MM.1S (cell line): Measurements from ENCODE around the gene KCNK7.

Experiments used
- DNase-seq: peaks from one replicate; pipeline ENCODE4 v3.0.0-alpha.2; 2015
- H2AFZ ChIP-seq: fragments of 300-600 bp; sonication (generic); 2 replicates; pipeline ENCODE4 v1.6.0; 2016; ENCODE audit warnings: antibody characterized with exemption, low read length
- H3F3A ChIP-seq: fragments of 300-600 bp; sonication (generic); 2 replicates; pipeline ENCODE4 v1.6.1; 2016; ENCODE audit warnings: mild to moderate bottlenecking, antibody characterized with exemption, low read length, moderate library complexity, mixed read lengths; ENCODE audit not compliant: insufficient read depth
- H3K27ac ChIP-seq: fragments of 300-600 bp; sonication (generic); 2 replicates; pipeline ENCODE4 v1.5.1; 2016; ENCODE audit warnings: mild to moderate bottlenecking, low read length
- H3K27me3 ChIP-seq: fragments of 300-600 bp; sonication (generic); replicated peaks from 2 replicates; pipeline ENCODE4 v1.6.0; 2016; ENCODE audit warnings: low read length; ENCODE audit not compliant: insufficient read depth
- H3K36me3 ChIP-seq: fragments of 300-600 bp; sonication (generic); replicated peaks from 2 replicates; pipeline ENCODE4 v1.6.1; 2016; ENCODE audit warnings: mild to moderate bottlenecking, low read length, mixed read lengths; ENCODE audit not compliant: insufficient read depth
- H3K4me1 ChIP-seq: fragments of 300-600 bp; sonication (generic); 2 replicates; pipeline ENCODE4 v1.6.1; 2016; ENCODE audit warnings: low read length, mixed read lengths
- H3K4me2 ChIP-seq: fragments of 300-600 bp; sonication (generic); 2 replicates; pipeline ENCODE4 v1.6.0; 2016; ENCODE audit warnings: low read depth, low read length
- H3K4me3 ChIP-seq: fragments of 300-600 bp; sonication (generic); 2 replicates; pipeline ENCODE4 v1.5.1; 2016; ENCODE audit warnings: low read length, mixed read lengths
- H3K79me2 ChIP-seq: fragments of 300-600 bp; sonication (generic); 2 replicates; pipeline ENCODE4 v1.6.1; 2016; ENCODE audit warnings: mixed run types, low read length, mixed read lengths
- H3K9ac ChIP-seq: fragments of 300-600 bp; sonication (generic); 2 replicates; pipeline ENCODE4 v1.6.1; 2016; ENCODE audit warnings: low read length, mixed read lengths
- H3K9me2 ChIP-seq: fragments of 300-600 bp; sonication (generic); replicated peaks from 2 replicates; pipeline ENCODE4 v1.6.1; 2016; ENCODE audit warnings: mild to moderate bottlenecking, low read length, mixed read lengths; ENCODE audit not compliant: insufficient read depth
- H3K9me3 ChIP-seq: fragments of 300-600 bp; sonication (generic); replicated peaks from 2 replicates; pipeline ENCODE4 v1.6.1; 2016; ENCODE audit warnings: mild to moderate bottlenecking, low read length, mixed read lengths; ENCODE audit not compliant: insufficient read depth
- H4K20me1 ChIP-seq: fragments of 300-600 bp; sonication (generic); 2 replicates; pipeline ENCODE4 v1.6.1; 2016; ENCODE audit warnings: mild to moderate bottlenecking, low read length, moderate library complexity, mixed read lengths; ENCODE audit not compliant: insufficient read depth
- CTCF ChIP-seq: fragments of 300-600 bp; sonication (generic); IDR thresholded peaks from 2 replicates; pipeline ENCODE4 v1.5.1; 2016; ENCODE audit warnings: antibody characterized with exemption, low read length, mixed read lengths
- EZH2 ChIP-seq: fragments of 300-600 bp; sonication (generic); optimal IDR thresholded peaks from 2 replicates; pipeline ENCODE3; 2017; ENCODE audit warnings: low read depth, mild to moderate bottlenecking, antibody characterized with exemption, low read length, mixed read lengths
- EZH2phosphoT487 ChIP-seq: fragments of 300-600 bp; sonication (generic); IDR thresholded peaks from 2 replicates; pipeline ENCODE4 v1.6.1; 2018; ENCODE audit warnings: antibody characterized with exemption, low read length

Gene KCNK7

GRCh38 chr11:65612691-65613090, 17.1 kb upstream of the KCNK7 start:
- H4K20me1 ChIP-seq: no peaks in the 10 kb centered on the region
- no peaks in the 10 kb centered on the region for H3K36me3 ChIP-seq
- H3K4me1 ChIP-seq: peaks cover 17% of the 10 kb centered on the region
- TF ChIP-seq EZH2: no peak
- no peak for TF ChIP-seq EZH2phosphoT487
- TF ChIP-seq CTCF: no peak
- H3K27me3 ChIP-seq: no peaks in the 10 kb centered on the region
- DNase-seq: no peak
- peak overlapping the region; percentile 92 for H3K4me2 ChIP-seq
- no peak overlapping the region for H3K27ac ChIP-seq
- peaks cover 76% of the 10 kb centered on the region for H3K79me2 ChIP-seq
- 0 out of 2 replicates have a peak, but pooled peaks cover 5% of the 10 kb centered on the region for H3F3A ChIP-seq
- no peak overlapping the region; the same call in 1 of the 2 replicates for H3K9ac ChIP-seq
- H3K9me3 ChIP-seq: no peaks in the 10 kb centered on the region
- no peaks in the 10 kb centered on the region for H3K9me2 ChIP-seq
- H3K4me3 ChIP-seq: peak overlapping the region; percentile 65; the same call in 1 of the 2 replicates
- H2AFZ ChIP-seq: no peak overlapping the region

GRCh38 chr11:65611758-65612603, 16.4 kb upstream of the KCNK7 start:
- H3K4me1 ChIP-seq: peaks cover 11% of the 10 kb centered on the region
- H3K27ac ChIP-seq: no peak overlapping the region
- peaks cover 69% of the 10 kb centered on the region for H3K79me2 ChIP-seq
- DNase-seq: no peak
- H3K9me3 ChIP-seq: no peaks in the 10 kb centered on the region
- no peaks in the 10 kb centered on the region for H3K27me3 ChIP-seq
- H3F3A ChIP-seq: 0 out of 2 replicates have a peak, but pooled peaks cover 5% of the 10 kb centered on the region
- no peak overlapping the region for H2AFZ ChIP-seq
- H3K9ac ChIP-seq: no peak overlapping the region
- H4K20me1 ChIP-seq: no peaks in the 10 kb centered on the region
- no peak overlapping the region for H3K4me3 ChIP-seq
- no peak for TF ChIP-seq EZH2
- no peak for TF ChIP-seq CTCF
- TF ChIP-seq EZH2phosphoT487: no peak
- no peaks in the 10 kb centered on the region for H3K9me2 ChIP-seq
- peak overlapping the region; percentile 92; the same call in 1 of the 2 replicates for H3K4me2 ChIP-seq
- no peaks in the 10 kb centered on the region for H3K36me3 ChIP-seq

GRCh38 chr11:65611028-65611757, 15.6 kb upstream of the KCNK7 start:
- no peaks in the 10 kb centered on the region for H3K9me3 ChIP-seq
- no peak overlapping the region for H3K4me2 ChIP-seq

More at GRCh38 chr11:65611028-65611757, 15.6 kb upstream of the KCNK7 start:
- H3K4me1 ChIP-seq: peaks cover 6% of the 10 kb centered on the region; the same call in 1 of the 2 replicates
- H3K36me3 ChIP-seq: no peaks in the 10 kb centered on the region
- no peaks in the 10 kb centered on the region for H3K27me3 ChIP-seq
- H3K9me2 ChIP-seq: no peaks in the 10 kb centered on the region
- no peak overlapping the region for H3K27ac ChIP-seq
- no peak overlapping the region for H3K9ac ChIP-seq
- 0 out of 2 replicates have a peak, but pooled peaks cover 5% of the 10 kb centered on the region for H3F3A ChIP-seq
- no peak for DNase-seq
- H2AFZ ChIP-seq: no peak overlapping the region
- H3K4me3 ChIP-seq: no peak overlapping the region
- H4K20me1 ChIP-seq: no peaks in the 10 kb centered on the region
- H3K79me2 ChIP-seq: peaks cover 61% of the 10 kb centered on the region
- no peak for TF ChIP-seq EZH2
- no peak for TF ChIP-seq CTCF
- TF ChIP-seq EZH2phosphoT487: no peak
